Mesendoderm (in vitro differentiated cells): Measurements from ENCODE around the gene LRRC72.

Experiments
- DNase-seq: peaks from one replicate; pipeline ENCODE4 v3.0.0; 2013
- H2AK5ac ChIP-seq: 2 replicates; pipeline ENCODE4 v1.6.1; 2013; ENCODE audit warnings: low read length, inconsistent platforms
- H2BK120ac ChIP-seq: 2 replicates; pipeline ENCODE4 v1.6.1; 2013; ENCODE audit warnings: low read depth, mild to moderate bottlenecking, low read length, moderate library complexity, mixed read lengths
- H2BK15ac ChIP-seq: replicated peaks from 2 replicates; pipeline ENCODE4 v1.6.1; 2013; ENCODE audit warnings: low read depth, mild to moderate bottlenecking, moderate library complexity
- H2BK5ac ChIP-seq: 2 replicates; pipeline ENCODE4 v1.6.1; 2013; ENCODE audit warnings: low read length, inconsistent platforms
- H3K18ac ChIP-seq: 2 replicates; pipeline ENCODE4 v1.6.1; 2013; ENCODE audit warnings: mild to moderate bottlenecking, low read length, mixed read lengths
- H3K23ac ChIP-seq: one replicate; pipeline ENCODE4 v1.6.1; 2013; ENCODE audit warnings: low read length
- H3K27ac ChIP-seq: 2 replicates; pipeline ENCODE4 v1.5.1; 2013; ENCODE audit warnings: low read depth, mild to moderate bottlenecking, inconsistent platforms, low read length, moderate library complexity
- H3K27me3 ChIP-seq: 2 replicates; pipeline ENCODE4 v1.6.1; 2013; ENCODE audit warnings: low read length, control low read depth, mild to moderate bottlenecking, inconsistent platforms; ENCODE audit not compliant: insufficient read depth, poor library complexity
- H3K36me3 ChIP-seq: 2 replicates; pipeline ENCODE4 v1.6.1; 2013; ENCODE audit warnings: low read length, inconsistent platforms; ENCODE audit not compliant: control insufficient read depth, insufficient read depth
- H3K4ac ChIP-seq: one replicate; pipeline ENCODE4 v1.6.1; 2013; ENCODE audit warnings: low read depth, mild to moderate bottlenecking, low read length, moderate library complexity
- H3K4me1 ChIP-seq: 2 replicates; pipeline ENCODE4 v1.6.1; 2013; ENCODE audit warnings: low read depth, low read length, inconsistent platforms; ENCODE audit not compliant: control insufficient read depth
- H3K4me2 ChIP-seq: 2 replicates; pipeline ENCODE4 v1.6.1; 2013; ENCODE audit warnings: low read length
- H3K4me3 ChIP-seq: 2 replicates; pipeline ENCODE4 v1.5.1; 2013; ENCODE audit warnings: mild to moderate bottlenecking, low read length
- H3K56ac ChIP-seq: one replicate; pipeline ENCODE4 v1.6.1; 2013; ENCODE audit warnings: low read length
- H3K79me1 ChIP-seq: 2 replicates; pipeline ENCODE4 v1.6.1; 2013; ENCODE audit warnings: low read length, inconsistent platforms
- H3K79me2 ChIP-seq: 2 replicates; pipeline ENCODE4 v1.6.1; 2013; ENCODE audit warnings: mild to moderate bottlenecking, low read length; ENCODE audit not compliant: control insufficient read depth, insufficient read depth
- H3K9ac ChIP-seq: 2 replicates; pipeline ENCODE4 v1.6.1; 2013; ENCODE audit warnings: low read length, inconsistent platforms
- H4K5ac ChIP-seq: one replicate; pipeline ENCODE4 v1.6.1; 2013; ENCODE audit warnings: low read length
- H4K8ac ChIP-seq: one replicate; pipeline ENCODE4 v1.6.1; 2013; ENCODE audit warnings: low read depth, mild to moderate bottlenecking, control low read depth, low read length, moderate library complexity
- WGBS: extraction: QIAGEN DNeasy Blood & Tissue Kit; methylation state at CpG from one replicate; pipeline ENCODE4 v1.1.7; 2013; ENCODE audit warnings: low lambda C conversion rate, missing lambda C conversion rate; ENCODE audit not compliant: insufficient coverage; ENCODE audit errors: extremely low coverage; 5-methylcytosine and 5-hydroxymethylcytosine counted together

LRRC72 gene

DNA sequence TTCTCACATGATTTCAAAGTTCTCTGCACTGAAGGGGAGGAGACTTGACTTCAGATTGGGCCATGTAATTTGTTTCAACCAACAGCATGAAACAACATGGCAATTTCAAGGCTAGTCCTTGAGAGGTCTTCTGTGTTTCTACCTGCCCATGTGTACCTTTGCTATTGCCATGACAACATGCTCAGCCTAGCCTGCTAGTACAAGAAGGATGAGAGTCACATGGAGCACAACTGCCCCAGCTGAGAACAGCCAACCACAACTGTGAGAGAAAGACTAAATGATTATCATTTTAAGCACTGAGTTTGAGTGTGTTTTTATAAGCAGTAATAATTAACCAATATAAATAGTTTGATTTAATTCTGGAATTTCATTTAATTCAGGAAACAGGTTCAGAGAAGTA lies 77.0 kb downstream of the LRRC72 start:
- Histone ChIP-seq H3K79me2 (no peaks in the 10 kb centered on the region), H4K5ac (no peak overlapping the region), H2AK5ac (no peak overlapping the region), H3K4ac (no peak overlapping the region), H3K18ac (no peak overlapping the region), H2BK15ac (no peak overlapping the region), H3K79me1 (no peaks in the 10 kb centered on the region), H2BK5ac (no peak overlapping the region), H2BK120ac (no peak overlapping the region), H3K27me3 (no peaks in the 10 kb centered on the region), H3K9ac (no peak overlapping the region), H4K8ac (no peak overlapping the region), H3K36me3 (peaks cover 3% of the 10 kb centered on the region), H3K4me3 (no peak overlapping the region), H3K56ac (no peak overlapping the region), H3K4me2 (no peak overlapping the region), H3K4me1 (no peaks in the 10 kb centered on the region), H3K27ac (no peak overlapping the region), H3K23ac (no peak overlapping the region)
- peak; percentile 50 for DNase-seq

DNA sequence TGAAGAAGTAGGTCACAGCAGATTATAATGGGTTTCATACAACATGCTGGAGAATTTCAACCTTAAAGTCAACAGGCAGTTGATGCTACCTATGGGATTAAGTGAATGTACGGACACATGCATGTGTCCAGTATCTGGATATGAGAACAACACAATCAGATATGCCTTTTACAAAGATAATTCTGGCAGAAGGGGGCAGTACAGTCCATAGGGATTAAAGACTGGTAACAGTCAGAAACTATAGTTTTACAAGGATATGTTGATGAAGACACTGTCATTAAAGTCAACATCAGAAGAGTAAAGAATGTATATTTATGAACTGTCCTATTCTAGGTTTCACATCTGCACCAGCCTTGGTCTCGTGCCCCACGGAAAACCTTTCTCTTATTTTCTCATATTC lies 77.4 kb downstream of the LRRC72 start:
- Histone ChIP-seq H3K23ac (no peak overlapping the region), H3K4me3 (no peak overlapping the region), H2AK5ac (no peak overlapping the region), H3K9ac (no peak overlapping the region), H2BK15ac (no peak overlapping the region), H3K56ac (no peak overlapping the region), H2BK5ac (no peak overlapping the region), H4K5ac (no peak overlapping the region), H3K27ac (no peak overlapping the region), H3K18ac (no peak overlapping the region), H4K8ac (no peak overlapping the region), H3K4ac (no peak overlapping the region), H3K79me1 (no peaks in the 10 kb centered on the region), H3K79me2 (no peaks in the 10 kb centered on the region), H3K4me2 (no peak overlapping the region), H3K36me3 (peaks cover 3% of the 10 kb centered on the region), H3K27me3 (no peaks in the 10 kb centered on the region), H3K4me1 (no peaks in the 10 kb centered on the region), H2BK120ac (no peak overlapping the region)
- DNase-seq, result no peak
- WGBS, result no CpG with 5 or more reads among the region's 3 CpGs

DNA sequence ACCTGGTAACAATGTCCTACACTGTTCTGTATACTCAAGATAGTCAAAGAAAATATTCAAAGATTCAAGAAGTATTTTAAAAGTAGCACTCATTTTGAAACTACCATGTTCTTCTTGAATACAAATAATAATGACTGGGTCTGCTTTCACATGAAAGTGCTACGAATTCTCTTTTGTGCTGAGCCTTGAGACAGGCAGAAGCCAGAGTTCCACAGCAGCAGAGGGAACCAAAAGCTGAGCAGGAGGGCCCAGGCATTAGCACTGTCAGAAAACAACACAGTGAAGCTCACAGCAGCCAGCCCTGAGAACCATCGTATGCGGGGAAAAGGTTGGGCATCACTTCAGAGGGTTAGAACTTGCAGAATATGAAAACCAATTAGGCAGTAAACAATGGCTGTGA lies 80.1 kb downstream of the LRRC72 start:
- H4K8ac ChIP-seq, result no peak overlapping the region
- no peak overlapping the region for H3K4ac ChIP-seq
- no peak overlapping the region for H3K23ac ChIP-seq
- no peak for DNase-seq
- H2BK5ac ChIP-seq, result no peak overlapping the region
- peaks cover 3% of the 10 kb centered on the region for H3K36me3 ChIP-seq
- no peaks in the 10 kb centered on the region for H3K79me1 ChIP-seq
- H3K27ac ChIP-seq, result no peak overlapping the region
- no peak overlapping the region for H2AK5ac ChIP-seq
- H3K18ac ChIP-seq, result no peak overlapping the region
- H2BK15ac ChIP-seq, result no peak overlapping the region
- H3K9ac ChIP-seq, result no peak overlapping the region
- no CpG with 5 or more reads among the region's 3 CpGs for whole genome bisulfite sequencing
- no peaks in the 10 kb centered on the region for H3K27me3 ChIP-seq
- H3K4me2 ChIP-seq, result no peak overlapping the region
- no peak overlapping the region for H3K56ac ChIP-seq
- no peak overlapping the region for H3K4me3 ChIP-seq
- H2BK120ac ChIP-seq, result no peak overlapping the region
- H3K4me1 ChIP-seq, result no peaks in the 10 kb centered on the region
- no peak overlapping the region for H4K5ac ChIP-seq
- H3K79me2 ChIP-seq, result no peaks in the 10 kb centered on the region

- H2BK5ac ChIP-seq, result no peak overlapping the region
- DNase-seq, result no peak
- H3K4me2 ChIP-seq, result no peak overlapping the region
- no peak overlapping the region for H2BK15ac ChIP-seq
- no peaks in the 10 kb centered on the region for H3K79me2 ChIP-seq
- no peak overlapping the region for H2AK5ac ChIP-seq
- H3K36me3 ChIP-seq, result no peaks in the 10 kb centered on the region
- H4K8ac ChIP-seq, result no peak overlapping the region
- H3K18ac ChIP-seq, result no peak overlapping the region
- H3K27me3 ChIP-seq, result no peaks in the 10 kb centered on the region
- WGBS, result no CpG with 5 or more reads among the region's 4 CpGs
- no peaks in the 10 kb centered on the region for H3K4me1 ChIP-seq
- no peak overlapping the region for H3K4me3 ChIP-seq
- no peak overlapping the region for H4K5ac ChIP-seq
- H3K27ac ChIP-seq, result no peak overlapping the region
- H3K4ac ChIP-seq, result no peak overlapping the region
- H3K23ac ChIP-seq, result no peak overlapping the region
- H2BK120ac ChIP-seq, result no peak overlapping the region
- H3K79me1 ChIP-seq, result no peaks in the 10 kb centered on the region
- H3K9ac ChIP-seq, result no peak overlapping the region
- no peak overlapping the region for H3K56ac ChIP-seq
Measured at GRCh38 chr7:16609842-16610450, 83.3 kb downstream of the LRRC72 start.

DNA sequence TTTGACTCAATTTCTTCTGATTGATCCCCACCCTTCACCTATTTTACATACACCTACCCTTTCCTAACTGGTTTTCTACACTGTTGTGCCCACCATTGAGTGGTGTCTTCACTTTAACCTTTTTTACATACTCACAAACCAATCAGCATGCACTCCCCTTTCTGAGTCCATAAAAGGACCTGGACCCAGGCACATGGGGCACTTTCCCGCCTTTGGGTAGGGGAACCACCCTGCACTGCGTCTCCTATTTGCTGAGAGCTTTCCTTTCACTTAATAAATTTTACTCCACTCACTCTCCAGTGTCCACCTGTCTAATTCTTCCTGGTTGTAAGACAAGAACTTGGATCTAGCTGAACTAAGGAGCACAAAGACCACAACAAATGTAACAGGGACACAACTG lies 85.1 kb downstream of the LRRC72 start:
- no peak overlapping the region for H2BK15ac ChIP-seq
- no peaks in the 10 kb centered on the region for H3K36me3 ChIP-seq
- H3K4ac ChIP-seq, result no peak overlapping the region
- H3K79me1 ChIP-seq, result no peaks in the 10 kb centered on the region
- H3K27me3 ChIP-seq, result no peaks in the 10 kb centered on the region
- no CpG with 5 or more reads among the region's 2 CpGs for WGBS
- DNase-seq, result no peak
- no peak overlapping the region for H3K4me3 ChIP-seq
- H4K8ac ChIP-seq, result no peak overlapping the region
- no peak overlapping the region for H2BK120ac ChIP-seq
- H3K23ac ChIP-seq, result no peak overlapping the region
- H3K56ac ChIP-seq, result no peak overlapping the region
- H3K4me1 ChIP-seq, result peaks cover 1% of the 10 kb centered on the region
- H3K4me2 ChIP-seq, result no peak overlapping the region
- no peak overlapping the region for H2BK5ac ChIP-seq
- no peak overlapping the region for H3K18ac ChIP-seq
- H3K9ac ChIP-seq, result no peak overlapping the region
- H2AK5ac ChIP-seq, result no peak overlapping the region
- no peaks in the 10 kb centered on the region for H3K79me2 ChIP-seq
- no peak overlapping the region for H4K5ac ChIP-seq
- H3K27ac ChIP-seq, result no peak overlapping the region

GRCh38 chr7:16615228-16615627 lies 88.6 kb downstream of the LRRC72 start:
- H2BK5ac ChIP-seq, result no peak overlapping the region

More at GRCh38 chr7:16615228-16615627, 88.6 kb downstream of the LRRC72 start:
- Histone ChIP-seq H3K79me2 (no peaks in the 10 kb centered on the region), H2BK120ac (no peak overlapping the region), H3K56ac (no peak overlapping the region), H3K27me3 (no peaks in the 10 kb centered on the region), H3K23ac (no peak overlapping the region), H2BK15ac (no peak overlapping the region), H3K36me3 (no peaks in the 10 kb centered on the region), H3K79me1 (no peaks in the 10 kb centered on the region), H4K8ac (no peak overlapping the region), H3K4ac (peak overlapping the region; percentile 7), H3K4me2 (no peak overlapping the region), H3K9ac (no peak overlapping the region), H3K27ac (no peak overlapping the region), H3K4me1 (peaks cover 1% of the 10 kb centered on the region), H4K5ac (no peak overlapping the region), H2AK5ac (no peak overlapping the region), H3K4me3 (no peak overlapping the region), H3K18ac (no peak overlapping the region)
- peak; percentile 80 for DNase-seq
- no CpG with 5 or more reads among the region's 5 CpGs for WGBS
